Activated CD4-positive, alpha-beta T cell treated with anti-CD3 and anti-CD28 coated beads, Interleukin-2, amount 50 U/mL, for 1 hour (primary cell): Measurements from ENCODE around the gene ARL6IP6.
"Not testable (repeated sequence)": the region's sequence is repeated elsewhere in the genome, so short reads cannot be mapped to it uniquely, and the experiment has no call there.

ENCODE experiments used
- DNase-seq: peaks from one replicate; pipeline ENCODE4 v3.0.0-alpha.2; 2020

ARL6IP6 gene

DNA sequence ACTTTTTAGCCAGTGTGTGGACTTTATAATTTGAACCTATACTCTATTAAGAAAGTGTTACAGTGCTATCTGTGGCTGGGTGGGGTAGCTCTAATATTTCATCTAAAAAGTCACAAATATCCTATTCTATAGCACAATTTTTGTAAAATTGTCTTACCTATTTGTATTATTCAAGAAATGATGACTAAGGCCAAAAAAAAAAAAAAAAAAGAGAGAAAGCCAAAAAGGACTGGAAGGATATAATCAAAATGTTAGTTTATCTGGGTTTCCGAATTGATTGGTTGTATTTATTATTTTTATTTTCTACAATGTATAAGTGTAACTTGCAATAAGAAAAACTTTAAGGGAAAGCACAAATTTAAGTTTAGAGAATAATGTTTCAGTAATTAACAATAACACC lies 5.5 kb downstream of the ARL6IP6 start:
- DNase-seq = no peak

DNA sequence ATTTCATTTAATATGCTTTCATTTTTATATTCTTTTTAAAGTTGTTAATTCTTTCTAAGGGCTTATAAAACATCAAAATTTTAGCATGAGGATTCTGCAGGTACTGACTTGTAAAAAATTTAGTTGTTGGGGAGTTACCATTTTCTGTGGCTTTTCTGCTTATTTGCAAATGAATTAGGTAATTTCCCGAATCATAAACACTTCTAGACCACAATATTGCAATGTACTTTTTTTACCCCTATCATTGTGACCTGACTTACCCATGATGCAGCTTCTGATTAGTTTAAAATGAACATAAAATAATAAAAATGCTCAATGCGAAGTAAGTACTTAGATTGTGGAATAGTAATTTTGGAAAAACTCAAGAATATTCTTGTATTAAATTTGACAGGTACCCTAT lies 11.4 kb downstream of the ARL6IP6 start:
- DNase-seq = no peak

DNA sequence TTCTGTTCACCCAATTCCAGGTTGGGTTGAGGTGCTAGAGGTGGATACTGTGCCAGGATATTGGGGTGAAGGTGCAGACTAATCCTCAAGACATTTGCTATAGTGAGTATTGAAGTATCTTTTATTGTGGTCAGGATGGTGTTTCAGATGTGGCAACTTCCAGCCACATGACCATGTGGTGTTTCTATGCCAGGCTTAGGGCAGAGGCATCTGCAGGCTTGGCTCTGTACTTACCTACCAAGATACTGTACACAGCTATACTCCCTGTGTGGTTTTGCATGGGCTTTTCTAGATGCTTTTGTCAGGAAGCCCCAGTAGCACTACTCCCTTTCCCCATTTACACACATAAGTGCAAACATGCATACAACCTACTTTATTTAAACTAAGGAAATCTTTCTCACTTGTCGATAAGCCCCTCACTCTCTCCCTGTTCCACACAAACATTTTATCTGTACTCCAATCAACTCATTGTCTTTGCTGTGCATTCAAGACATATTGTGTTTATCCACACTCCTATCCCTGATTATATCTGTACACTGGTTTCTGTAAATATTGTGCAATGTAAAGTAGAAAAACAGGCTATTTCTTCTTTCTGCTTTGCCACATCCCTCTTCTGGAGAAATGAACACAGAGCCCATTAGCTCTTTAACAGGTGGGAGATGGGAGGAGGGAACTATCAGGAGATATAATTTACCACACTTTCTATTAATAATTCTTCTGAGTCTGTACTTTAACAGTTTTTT lies 12.3 kb downstream of the ARL6IP6 start:
- DNase-seq = peak; percentile 27

DNA sequence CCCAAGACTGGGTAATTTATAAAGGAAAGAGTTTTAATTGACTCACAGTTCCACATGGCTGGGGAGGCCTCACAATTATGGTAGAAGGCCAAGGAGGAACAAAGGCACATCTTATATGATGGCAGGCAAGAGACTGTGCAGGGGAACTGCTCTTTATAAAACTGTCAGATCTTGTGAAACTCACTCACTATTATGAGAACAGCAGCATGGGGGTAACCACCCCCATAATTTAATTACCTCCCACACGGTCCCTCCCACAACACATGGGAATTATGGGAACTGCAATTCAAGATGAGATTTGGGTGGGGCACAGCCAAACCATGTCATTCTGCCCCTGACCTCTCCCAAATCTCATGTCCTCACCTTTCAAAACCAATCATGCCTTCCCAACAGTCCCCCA lies 19.1 kb downstream of the ARL6IP6 start:
- not testable (repeated sequence) for DNase-seq

DNA sequence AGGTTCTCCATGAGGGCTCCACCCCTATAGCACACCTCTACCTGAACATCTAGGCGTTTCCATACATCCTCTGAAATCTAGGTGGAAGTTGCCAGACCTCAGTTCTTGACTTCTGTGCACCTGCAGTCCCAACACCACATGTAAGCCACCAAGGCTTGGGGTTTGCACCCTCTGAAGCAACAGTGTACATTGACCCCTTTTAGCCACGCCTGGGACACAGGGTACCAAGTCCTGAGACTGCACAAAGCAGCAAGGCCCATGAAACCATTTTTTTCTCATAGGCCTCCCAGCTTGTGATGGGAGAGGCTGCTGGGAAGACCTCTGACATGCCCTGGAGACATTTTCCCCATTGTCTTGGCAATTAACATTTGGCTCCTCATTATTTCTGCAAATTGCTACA lies 20.0 kb downstream of the ARL6IP6 start:
- DNase-seq = no peak

DNA sequence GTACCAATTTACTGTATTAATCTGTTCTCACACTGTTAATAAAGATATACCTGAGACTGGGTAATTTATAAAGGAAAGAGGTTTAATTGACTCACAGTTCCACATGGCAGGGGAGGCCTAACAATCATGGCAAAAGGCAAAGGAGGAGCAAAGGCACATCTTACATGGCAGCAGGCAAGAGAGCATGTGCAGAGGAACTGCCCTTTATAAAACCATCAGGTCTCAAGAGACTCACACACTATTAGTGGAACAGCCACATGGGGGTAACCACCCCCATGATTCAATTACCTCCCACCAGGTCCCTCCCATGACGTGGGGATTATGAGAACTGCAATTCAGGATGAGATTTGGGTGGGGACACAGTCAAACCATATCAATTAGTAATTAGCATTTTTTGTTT lies 21.3 kb downstream of the ARL6IP6 start:
- not testable (repeated sequence) for DNase-seq

DNA sequence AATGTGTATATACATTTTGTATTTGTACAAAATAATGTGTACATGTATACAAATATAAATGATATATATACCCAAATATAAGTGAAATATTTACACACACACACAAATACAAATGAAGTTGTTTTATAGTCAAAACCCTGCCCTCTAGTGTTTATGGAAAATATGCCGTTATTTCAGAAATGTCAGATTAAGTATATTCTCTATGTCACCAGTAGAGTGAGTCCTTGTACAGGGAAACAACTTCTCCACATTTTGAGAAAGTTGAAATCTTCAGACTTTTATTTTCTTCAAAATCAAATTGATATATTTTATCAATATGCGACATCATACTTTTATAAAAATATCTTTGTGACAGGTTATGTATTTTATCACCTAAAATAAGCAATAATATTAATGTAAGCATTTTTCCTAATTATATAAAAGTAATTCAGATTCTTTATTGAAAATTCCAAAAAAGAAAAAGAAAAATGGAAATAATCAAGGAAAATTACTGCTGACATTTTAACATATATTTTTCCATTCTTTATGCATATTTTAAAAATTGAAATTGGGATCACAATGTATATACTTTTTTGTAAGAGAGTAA lies 22.4 kb downstream of the ARL6IP6 start:
- DNase-seq = no peak

DNA sequence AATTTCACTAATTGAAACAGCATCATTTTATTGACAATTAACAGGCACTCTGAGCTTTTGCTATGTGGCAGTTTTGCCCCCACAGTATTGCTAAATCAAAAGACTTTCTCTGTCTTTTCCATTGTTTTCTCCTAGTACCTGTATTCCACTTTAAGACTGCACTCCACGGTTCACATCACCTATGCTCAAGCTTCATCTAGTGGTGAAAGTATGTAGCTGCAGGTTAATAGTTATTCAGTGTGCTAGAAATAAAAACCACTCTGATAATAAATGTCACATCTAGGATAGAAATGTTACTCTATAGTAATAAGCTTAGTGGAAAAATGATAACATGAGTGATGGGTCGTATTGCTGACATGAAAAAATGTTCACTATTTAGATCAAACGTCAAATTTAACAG lies 24.6 kb downstream of the ARL6IP6 start:
- DNase-seq = no peak

DNA sequence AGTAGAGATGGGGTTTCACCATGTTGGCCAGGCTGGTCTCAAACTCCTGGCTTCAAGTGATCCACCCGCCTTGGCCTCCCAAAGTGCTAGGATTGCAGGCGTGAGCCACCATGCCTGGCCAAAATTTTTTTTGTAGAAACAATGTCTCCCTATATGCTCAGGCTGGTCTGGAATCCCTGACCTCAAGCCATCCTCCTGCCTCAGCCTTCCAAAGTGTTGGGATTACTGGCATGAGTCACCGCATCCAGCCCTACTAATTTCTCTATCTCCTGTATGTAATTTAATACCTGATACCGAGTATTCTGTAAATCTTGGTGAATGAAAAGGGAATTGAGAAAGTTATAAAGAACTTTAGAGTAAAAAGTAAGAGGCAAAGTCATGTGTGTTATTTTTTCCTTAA lies 29.3 kb downstream of the ARL6IP6 start:
- not testable (repeated sequence) for DNase-seq

DNA sequence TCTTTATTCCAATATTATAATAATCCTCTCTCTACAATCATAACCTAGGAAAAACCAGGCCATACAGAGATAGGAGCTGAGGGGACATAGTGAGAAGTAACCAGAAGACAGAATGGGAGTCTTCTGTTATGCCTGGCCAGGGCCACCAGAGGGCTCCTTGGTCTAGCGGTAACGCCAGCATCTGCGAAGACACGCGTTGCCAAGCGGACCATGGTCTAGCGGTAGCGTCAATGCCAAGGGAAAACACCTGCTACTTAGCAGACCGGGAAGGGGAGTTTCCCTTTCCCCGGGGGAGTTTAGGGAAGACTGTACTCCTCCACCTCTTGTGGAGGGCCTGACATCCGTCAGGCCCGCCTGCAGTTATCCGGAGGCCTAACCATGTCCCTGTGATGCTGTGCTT lies 36.6 kb downstream of the ARL6IP6 start:
- no peak for DNase-seq

DNA sequence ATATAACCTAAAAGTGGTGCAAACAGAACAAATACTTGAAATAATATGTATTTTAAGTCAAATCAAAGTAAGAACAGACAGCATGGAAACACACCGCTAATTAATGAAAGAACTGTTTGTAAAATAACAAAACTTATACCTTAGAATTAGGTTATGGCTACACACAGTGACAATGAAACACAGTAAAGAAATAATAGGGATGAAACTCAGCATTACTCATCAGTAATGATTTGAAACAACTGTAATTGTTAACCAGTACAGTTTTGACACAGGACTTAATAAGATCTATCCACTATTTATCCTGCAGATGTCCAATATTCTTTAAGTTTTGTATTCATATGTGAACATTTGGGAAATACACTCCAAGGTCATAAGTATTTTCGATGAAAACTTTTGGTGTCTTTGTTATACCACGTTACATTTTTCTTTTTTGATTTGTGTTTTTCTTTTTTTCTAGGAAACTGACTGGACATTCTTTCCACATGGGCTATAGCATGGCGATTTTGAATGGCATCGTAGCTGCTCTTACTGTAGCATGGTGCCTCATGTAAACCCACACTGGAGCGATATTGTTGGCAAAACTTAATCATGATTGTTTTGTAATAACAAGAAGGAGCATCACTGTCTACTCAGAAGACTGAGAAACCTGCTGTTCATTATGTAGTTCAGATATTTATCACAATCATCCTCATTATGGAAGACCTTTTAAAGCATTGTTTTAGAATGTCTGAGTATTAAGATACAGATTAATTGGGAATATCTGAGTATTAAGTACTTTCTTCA lies 41.1 kb downstream of the ARL6IP6 start:
- DNase-seq = no peak

DNA sequence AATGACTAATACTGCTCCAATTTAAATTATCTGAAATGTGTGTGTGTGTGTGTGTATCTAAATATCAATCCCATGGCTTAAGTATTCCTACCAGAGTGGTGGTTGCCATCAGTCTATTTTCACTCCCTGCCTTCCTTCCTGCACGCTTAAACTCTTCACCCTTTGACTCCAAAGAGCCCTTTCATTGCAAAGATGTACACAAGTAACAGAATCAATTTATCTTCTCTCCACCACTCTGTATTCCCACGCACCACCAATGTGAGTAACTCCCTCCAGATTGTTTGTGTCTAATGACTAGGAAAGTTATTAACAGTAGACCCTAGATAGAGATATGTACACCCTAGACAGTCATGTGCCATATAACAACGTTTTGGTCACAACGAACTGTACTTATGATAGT lies 42.8 kb downstream of the ARL6IP6 start:
- DNase-seq = no peak

DNA sequence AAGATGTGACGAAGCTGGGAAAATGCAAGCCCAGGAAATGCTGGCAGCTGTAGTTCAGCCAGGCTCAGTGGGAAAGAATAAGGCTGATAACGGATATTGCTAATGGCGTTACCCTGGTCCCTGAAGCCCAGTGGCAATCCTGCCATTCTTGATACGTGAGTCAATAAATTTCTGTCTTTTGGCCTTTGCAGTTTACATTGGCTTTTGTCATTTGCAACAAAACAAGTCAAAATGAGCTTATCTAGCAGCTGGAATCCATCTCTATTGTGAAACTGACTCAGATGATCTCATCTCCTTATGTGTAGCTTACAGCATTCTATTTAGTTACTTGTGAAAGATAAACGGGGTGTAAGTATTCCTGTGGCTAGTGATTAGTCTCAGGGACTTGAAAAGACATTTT lies 43.8 kb downstream of the ARL6IP6 start:
- DNase-seq = no peak

DNA sequence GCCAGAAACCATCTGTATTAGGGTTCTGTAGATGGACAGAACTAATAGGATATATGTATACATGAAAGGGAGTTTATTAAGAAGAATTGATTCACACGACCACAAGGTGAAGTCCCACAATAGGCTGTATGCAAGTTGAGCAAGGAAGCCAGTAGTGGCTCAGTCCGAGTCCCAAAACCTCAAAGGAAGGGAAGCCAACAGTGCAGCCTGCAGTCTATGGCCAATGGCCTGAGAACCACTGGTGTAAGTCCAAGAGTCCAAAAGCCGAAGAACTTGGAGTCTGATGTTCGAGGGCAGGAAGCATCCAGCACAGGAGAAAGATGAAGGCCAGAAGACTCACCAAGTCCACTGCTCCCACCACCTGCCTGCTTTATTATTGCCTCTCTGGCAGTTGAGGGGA lies 44.8 kb downstream of the ARL6IP6 start:
- not testable (repeated sequence) for DNase-seq

DNA sequence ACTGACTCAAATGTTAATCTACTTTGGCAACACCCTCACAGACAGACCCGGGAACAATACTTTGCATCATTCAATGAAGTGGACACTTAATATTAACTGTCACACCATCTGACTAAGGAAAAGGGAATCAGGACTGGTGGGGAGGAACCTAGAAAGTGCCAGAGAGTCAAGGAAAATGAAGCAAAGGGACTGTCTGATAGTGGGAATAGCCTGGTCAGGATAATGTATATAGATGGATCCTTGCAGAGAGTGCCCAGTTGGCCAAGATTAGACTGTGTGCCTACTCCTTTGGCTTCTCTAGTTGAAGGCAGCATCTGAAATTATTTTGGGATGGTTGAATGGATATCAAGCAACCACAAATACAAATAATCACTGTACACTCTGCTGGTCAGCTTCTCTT lies 45.2 kb downstream of the ARL6IP6 start:
- no peak for DNase-seq

DNA sequence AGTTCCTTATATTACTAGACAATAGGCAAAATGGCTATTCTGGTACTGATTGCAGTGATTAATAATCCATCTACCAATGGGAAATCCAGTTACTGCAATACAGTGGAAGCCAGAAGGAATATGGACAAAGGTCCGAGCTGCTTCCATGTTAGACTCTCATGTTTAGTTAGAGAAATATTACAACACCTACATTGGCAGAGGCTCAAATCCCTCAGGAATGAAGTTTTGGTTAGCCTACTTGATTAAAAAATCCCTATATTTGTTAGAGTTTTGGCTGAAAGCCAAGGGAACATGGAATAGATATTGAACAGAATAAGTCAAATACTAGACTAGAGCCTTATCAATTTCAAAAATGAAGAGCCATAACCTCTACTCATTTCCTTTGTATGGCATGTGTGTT lies 48.5 kb downstream of the ARL6IP6 start:
- no peak for DNase-seq

DNA sequence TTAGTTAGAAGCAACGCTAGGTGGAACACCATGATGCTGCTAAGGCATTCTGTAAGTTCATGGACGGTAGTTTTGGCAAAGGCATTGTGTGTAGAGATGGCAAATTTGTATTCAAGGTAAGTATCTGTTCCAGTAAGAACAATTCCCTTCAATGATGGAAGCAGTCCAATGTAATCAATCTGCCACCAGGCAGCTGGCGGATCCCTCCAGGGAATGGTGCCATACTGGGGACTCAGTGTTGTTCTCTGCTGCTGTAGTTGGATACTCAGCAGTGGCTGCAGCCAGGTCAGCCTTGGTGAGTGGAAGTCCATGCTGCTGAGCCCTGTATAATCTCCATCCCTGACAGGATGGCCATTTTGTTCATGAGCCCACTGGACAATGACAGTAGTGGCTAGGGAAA lies 62.8 kb downstream of the ARL6IP6 start:
- DNase-seq = no peak

DNA sequence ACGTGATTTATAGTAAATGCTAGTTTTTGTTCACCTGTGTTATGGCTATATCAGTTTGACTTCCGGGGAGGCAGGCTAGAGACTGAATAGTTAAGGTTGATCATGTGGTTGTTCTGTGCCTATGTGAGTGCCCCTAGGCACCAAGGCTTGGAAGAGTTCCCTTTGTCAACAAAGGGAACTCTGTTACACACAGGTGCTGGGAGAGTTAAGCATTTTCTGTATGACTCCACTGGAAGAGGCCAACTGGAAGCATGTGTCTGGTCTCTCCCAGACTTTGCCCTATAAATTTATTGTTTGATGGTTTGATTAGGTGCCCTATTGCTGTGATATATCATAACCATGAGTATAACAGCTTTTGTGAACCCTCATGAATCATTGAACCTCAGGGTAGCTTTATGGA lies 63.8 kb downstream of the ARL6IP6 start:
- DNase-seq = no peak

DNA sequence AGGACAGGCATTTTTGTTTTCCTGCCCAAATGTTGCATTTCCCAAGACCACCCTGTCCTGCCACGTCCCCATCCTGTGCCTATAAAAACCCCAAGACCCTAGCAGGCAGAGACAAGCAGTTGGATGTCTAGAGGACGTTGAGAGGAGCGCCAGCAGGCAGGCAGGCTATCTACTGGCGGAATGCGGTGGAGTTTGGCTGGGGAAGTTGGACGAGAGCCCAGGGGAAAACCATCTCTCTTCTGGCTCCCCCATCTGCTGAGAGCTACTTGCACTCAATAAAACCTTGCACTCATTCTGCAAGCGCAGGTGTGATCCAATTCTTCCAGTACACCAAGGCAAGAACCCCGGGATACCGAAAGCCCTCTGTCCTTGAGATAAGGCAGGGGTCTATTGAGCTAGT lies 72.5 kb downstream of the ARL6IP6 start:
- no peak for DNase-seq

DNA sequence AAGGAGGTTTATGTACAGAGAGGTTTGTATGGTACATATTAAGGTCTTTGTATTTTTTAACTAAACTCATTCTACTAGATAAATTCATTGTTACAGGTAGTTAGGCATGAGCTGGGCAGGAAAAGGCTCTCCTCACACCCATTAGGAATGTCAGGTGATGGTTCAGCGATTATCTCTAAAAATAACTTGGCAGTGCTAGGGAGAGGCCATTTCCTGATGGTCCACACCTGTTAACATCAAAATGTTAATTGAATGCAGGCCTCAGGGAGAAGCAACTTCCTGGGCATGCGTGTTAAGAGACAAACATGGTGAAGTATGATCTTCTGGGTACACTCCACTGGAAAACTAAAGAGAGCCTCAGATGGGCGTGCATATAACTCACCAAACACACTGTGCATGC lies 73.6 kb downstream of the ARL6IP6 start:
- DNase-seq = no peak

DNA sequence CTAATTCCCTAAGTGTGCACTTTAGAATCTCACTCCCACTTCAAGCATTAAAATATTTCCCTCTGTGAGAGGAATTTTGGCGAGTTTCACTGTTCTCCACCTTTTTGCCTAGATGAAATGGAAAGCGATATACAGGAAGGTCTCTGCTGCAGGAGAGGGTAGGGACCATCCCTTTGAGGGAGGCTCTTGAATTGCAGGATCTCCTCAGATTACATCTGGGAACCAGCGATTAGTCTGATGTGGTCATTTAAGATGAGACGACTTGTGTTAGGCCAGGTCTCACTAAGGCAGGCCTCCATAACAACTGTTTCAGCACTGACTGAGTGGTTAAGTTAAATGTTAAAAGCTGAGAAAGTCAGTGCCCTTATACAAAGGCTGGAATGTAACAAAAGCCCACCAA lies 74.6 kb downstream of the ARL6IP6 start:
- no peak for DNase-seq

DNA sequence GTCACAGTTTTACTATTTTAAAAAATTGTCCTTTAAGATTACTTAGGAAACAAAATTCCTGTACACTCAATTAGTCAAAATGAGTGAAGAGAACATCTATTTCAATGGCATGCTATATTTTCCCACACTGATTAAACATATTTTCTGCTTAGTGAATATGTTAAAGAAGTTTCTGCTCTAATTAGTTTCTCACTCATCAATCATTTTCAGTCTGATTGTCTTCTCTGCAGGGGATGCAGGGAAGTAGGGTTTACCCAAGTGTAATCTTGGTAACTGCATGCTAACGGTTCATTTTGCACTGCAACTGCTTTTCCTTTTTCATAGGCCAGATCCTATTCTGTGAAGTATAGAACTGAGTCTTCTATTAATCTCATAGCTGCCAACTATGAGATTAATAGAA lies 78.5 kb downstream of the ARL6IP6 start:
- DNase-seq = no peak

DNA sequence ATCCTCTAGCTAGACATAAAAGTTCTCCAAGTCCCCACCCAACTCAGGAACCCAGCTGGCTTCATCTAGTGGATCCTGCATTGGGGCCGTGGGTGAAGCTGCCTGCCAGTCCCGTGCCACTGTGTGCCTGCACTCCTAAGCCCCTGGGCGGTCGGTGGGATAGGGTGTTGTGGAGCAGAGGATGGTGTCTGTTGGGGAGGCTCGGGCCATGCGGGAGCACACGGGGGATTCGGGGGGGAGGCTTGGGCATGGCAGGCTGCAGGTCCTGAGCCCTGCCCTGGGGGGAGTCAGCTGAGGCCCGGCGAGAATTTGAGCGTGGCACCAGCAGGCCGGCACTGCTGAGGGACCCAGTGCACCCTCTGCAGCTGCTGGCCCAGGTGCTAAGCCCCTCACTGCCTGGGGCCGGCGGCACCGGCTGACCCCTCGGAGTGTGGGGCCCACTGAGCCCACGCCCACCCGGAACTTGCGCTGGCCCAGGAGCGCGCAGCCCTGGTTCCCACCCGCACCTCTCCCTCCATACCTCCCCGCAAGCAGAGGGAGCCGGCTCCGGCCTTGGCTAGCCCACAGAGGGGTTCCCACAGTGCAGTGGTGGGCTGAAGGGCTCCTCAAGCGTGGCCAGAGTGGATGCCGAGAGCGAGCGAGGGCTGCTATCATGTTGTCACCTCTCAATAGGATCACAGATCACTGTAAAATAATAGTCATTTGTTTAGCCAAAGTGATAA lies 86.4 kb downstream of the ARL6IP6 start:
- DNase-seq = no peak

DNA sequence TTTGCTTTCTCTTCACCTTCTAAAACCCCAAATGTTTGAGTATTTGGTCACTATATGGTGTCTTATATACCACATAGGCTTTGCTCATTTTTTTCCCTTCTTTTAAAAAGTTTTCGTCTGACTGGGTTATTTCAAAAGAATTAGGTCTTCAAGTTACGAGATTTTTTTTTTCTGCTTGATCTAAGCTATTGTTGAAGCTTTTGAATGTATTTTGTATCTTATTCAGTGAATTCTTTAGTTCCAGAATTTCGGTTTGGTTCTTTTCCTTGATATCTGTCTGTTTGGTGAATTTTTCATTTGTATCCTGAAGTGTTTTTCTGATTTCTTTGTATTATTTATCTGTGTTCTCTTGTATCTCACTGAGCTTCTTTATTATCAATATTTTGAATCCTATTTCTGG lies 93.5 kb downstream of the ARL6IP6 start:
- no peak for DNase-seq
